Transverse colon (tissue), 4 donors: ENCODE data around the gene SESTD1.

Source experiments
- POLR2A ChIP-seq: fragments of 450-650 bp; IDR thresholded peaks from one replicate; pipeline ENCODE4 v1.6.1; 2016; ENCODE audit warnings: antibody characterized with exemption, mild to moderate bottlenecking, moderate library complexity
- POLR2AphosphoS5 ChIP-seq, 3 donors: sonication (generic); formaldehyde crosslinking; IDR thresholded peaks; one replicate each; pipeline ENCODE4 v1.6.1; 2016; ENCODE audit warnings: antibody characterized with exemption in 3 of 3
- TF ChIP-seq, protein P1 (sequence below), 5 experiments: fragments of 200-600 bp in 3 of 5; fragments of 450-650 bp in 2 of 5; sonication (generic) in 3 of 5; IDR thresholded peaks; 1 replicate in 2 of 5; 2 replicates in 3 of 5; pipeline ENCODE4 v1.5.1; 2016 to 2017; ENCODE audit warnings: antibody characterized with exemption in 5 of 5, inconsistent platforms in 3 of 5, mild to moderate bottlenecking in 2 of 5, moderate library complexity in 1 of 5

DNA sequence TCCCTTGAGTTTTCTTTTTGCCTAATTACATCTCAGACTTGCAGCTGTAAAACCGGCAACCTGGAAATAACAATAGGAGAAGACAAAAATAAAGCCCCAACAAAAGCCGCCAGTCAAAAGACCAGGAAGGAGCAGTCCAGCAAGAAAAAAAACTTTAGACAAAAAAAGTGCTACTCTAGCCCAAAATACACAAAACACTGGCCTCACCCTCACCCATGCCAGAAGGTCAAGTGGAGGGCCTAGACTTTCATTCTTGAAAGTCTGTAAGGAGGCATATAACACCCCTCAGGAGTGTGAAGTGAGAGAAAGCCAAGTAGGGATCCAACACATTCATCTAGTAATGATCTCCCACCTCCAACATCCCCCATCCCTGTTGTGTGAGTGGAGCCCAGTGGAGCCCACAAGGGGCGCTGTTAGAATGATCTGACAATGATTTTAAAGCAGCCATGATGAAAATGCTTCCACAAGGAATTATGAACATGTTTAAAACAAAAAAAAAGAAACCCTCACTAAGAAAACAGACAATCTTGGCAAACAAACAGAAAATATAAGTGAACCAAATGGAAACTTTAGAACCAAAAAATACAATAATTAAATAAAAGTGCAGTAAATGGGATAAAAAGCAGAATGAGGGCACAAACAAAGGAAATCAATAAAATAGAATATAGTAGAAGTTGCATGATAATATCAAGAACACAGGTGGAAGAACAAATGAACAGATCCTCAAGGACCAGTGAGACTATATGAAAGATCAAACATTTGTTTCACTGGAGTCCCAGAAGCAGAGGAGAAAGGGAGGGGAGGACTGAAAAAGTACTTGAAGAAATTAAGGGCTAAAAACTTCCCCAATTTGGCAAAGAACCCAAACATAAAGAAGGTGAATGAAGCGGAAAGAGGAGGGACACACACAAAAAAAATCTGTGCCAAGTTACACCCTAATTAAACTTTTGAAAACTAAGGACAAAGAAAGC, 23.9 kb downstream of the SESTD1 start:
- TF ChIP-seq, protein P1, sequence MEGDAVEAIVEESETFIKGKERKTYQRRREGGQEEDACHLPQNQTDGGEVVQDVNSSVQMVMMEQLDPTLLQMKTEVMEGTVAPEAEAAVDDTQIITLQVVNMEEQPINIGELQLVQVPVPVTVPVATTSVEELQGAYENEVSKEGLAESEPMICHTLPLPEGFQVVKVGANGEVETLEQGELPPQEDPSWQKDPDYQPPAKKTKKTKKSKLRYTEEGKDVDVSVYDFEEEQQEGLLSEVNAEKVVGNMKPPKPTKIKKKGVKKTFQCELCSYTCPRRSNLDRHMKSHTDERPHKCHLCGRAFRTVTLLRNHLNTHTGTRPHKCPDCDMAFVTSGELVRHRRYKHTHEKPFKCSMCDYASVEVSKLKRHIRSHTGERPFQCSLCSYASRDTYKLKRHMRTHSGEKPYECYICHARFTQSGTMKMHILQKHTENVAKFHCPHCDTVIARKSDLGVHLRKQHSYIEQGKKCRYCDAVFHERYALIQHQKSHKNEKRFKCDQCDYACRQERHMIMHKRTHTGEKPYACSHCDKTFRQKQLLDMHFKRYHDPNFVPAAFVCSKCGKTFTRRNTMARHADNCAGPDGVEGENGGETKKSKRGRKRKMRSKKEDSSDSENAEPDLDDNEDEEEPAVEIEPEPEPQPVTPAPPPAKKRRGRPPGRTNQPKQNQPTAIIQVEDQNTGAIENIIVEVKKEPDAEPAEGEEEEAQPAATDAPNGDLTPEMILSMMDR (IDR thresholded peaks at IDR 0.05), result no peak
- TF ChIP-seq POLR2AphosphoS5 (IDR thresholded peaks at IDR 0.05) (no peak), POLR2A (no peak)
